ENCODE results near the gene KMT2D. TPM values are rescaled to one million over a fixed set of nuclear protein-coding genes. Genes with fewer than 3 reads are reported as not detected.

KMT2D gene
- total RNA-seq, 1 donor from 2014 or later: 106 TPM

DNA sequence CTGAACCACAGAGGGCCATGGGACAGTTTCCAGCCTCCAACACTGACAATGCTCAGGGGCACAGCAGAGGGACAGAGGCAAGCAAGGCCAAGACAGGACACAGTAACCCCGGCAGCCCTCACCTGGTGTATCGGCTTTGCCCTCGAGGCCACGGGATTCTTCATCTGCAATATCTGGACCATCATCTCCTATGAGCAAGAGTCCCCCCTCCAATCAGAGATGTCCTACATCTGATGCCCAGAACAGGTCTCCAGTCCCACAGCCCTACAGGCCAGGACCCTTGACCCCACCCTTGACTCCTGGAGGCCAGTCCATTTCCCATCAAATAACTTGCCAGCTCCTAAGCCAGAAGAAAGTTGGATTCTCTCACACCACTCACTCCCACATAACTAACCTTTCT, 17.4 kb downstream of the KMT2D start:
- no peak overlapping the region for H3K4me3 ChIP-seq
- peaks cover 99 to 100% of the 10 kb centered on the region in 2 donors for H3K36me3 ChIP-seq
- no peaks in the 10 kb centered on the region for H3K27me3 ChIP-seq
- TF ChIP-seq, protein P1, sequence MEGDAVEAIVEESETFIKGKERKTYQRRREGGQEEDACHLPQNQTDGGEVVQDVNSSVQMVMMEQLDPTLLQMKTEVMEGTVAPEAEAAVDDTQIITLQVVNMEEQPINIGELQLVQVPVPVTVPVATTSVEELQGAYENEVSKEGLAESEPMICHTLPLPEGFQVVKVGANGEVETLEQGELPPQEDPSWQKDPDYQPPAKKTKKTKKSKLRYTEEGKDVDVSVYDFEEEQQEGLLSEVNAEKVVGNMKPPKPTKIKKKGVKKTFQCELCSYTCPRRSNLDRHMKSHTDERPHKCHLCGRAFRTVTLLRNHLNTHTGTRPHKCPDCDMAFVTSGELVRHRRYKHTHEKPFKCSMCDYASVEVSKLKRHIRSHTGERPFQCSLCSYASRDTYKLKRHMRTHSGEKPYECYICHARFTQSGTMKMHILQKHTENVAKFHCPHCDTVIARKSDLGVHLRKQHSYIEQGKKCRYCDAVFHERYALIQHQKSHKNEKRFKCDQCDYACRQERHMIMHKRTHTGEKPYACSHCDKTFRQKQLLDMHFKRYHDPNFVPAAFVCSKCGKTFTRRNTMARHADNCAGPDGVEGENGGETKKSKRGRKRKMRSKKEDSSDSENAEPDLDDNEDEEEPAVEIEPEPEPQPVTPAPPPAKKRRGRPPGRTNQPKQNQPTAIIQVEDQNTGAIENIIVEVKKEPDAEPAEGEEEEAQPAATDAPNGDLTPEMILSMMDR (IDR thresholded peaks at IDR 0.05): no peak
- no peaks in the 10 kb centered on the region for H3K4me1 ChIP-seq
- DNase-seq (ENCODE audit: low spot score in 2 of 2): no peak
- intact Hi-C loops (cut with DNase I): no loop called here
- H3K27ac ChIP-seq: no peak overlapping the region
- H3K9me3 ChIP-seq: no peaks in the 10 kb centered on the region

DNA sequence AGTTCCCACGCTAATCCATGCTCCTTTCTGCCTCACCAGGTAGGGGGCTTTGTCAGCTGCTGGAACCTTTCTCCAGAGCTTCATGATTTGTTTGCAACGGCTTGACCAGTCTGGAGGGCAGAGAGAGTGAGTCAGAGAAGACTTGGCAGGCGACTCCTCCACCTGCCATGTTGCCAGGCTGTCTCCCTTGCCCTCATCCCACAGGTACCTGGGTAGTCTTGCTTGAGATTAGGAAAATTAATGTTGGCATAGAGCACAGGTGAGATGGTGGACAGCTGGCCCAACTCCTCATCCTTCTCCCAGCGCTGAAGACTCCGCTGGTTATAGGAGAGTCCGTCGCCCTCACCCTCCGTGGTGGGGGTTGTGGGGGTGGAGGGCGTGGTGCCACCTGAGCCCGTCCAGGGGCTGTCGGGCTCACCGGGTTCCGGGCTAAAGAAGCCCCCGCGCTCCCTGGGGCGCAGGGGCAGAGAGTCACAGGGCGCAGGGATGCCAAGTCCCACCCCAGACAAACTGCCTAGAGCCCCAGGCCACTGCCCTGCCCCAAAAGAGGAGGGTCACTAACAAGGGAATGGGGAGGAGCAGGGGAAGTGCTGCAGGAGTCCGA, 18.6 kb downstream of the KMT2D start:
- Histone ChIP-seq H3K36me3 (peaks cover 99 to 100% of the 10 kb centered on the region in 2 donors), H3K9me3 (no peaks in the 10 kb centered on the region), H3K27ac (no peak overlapping the region), H3K4me1 (no peaks in the 10 kb centered on the region), H3K27me3 (no peaks in the 10 kb centered on the region), H3K4me3 (no peak overlapping the region)
- TF ChIP-seq, protein P1 (IDR thresholded peaks at IDR 0.05): no peak
- DNase-seq (ENCODE audit: low spot score in 2 of 2): no peak
- intact Hi-C loops (cut with DNase I): no loop called here

DNA sequence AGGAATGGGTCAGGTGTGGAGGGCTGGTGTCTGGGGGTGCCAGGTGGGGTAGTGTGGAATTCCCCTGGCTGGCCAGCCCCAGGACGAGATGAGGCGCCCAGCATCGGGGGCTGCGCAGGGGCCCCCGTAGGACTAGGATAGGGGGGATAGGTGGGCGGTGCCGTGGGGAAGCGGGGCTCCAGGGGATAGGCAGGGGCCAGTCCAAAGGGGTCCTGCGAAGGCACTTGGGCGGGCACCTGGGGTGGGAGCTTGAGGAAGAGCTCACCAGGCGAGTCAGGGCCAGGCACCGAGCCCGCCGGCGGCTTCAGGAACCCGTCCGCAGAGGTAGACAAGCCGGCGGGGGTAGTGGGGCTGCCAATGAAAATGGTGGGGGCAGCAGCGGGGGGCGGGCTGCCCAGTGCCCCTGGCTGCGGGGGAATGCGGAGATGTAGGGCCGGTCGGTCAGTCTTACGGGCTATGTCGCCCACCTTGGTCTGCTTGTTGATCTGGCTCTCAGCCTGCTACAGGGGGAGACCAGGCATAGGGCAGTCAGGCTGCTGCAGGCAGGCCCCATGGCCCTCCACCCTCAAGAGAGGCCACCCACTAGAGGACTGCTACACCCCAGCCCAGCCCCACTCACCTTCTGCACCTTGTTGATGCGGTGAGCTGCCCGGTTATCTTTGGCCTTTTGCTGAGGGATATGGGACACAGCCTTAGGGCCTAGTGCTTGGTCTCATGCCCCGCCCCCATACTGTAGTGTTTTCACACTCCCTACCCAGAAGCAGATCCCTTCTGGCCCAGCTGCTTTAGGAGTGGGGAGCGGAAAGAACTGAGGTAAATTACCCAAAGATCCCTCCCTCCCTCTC, 19.3 kb downstream of the KMT2D start:
- TF ChIP-seq, protein P1 (IDR thresholded peaks at IDR 0.05): no peak
- Histone ChIP-seq H3K27ac (no peak overlapping the region), H3K27me3 (no peaks in the 10 kb centered on the region), H3K9me3 (no peaks in the 10 kb centered on the region), H3K36me3 (peaks cover 98 to 99% of the 10 kb centered on the region in 2 donors), H3K4me3 (no peak overlapping the region), H3K4me1 (no peaks in the 10 kb centered on the region)
- intact Hi-C loops (cut with DNase I): no loop called here
- DNase-seq (ENCODE audit: low spot score in 2 of 2): no peak

DNA sequence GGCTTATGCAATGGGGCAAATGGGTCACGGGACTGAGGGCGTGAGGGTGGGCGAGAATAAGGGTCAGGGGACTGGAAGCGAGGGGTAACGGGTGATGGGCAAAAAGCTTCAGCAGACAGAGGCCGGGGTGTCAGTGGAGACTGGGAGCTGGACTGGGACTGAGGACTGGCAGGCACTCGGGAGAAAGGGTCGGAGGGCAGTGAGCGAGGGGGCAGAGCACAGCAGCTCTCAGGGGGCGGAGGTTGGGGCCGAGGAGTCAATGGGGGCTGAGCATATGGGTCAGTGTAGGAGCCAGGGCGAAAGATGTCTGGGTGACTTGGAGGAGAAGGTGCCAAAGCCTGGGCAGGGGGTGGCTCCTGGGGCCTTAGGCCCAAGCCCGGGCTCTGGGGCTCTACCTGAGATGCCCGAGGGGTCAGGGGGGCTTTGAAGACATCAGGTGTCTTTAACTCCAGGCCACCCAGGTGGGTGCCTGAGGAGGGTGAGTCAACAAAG, 20.2 kb downstream of the KMT2D start:
- no peaks in the 10 kb centered on the region for H3K4me1 ChIP-seq
- no peak for DNase-seq (ENCODE audit: low spot score in 2 of 2)
- intact Hi-C loops (cut with DNase I): no loop called here
- TF ChIP-seq, protein P1 (IDR thresholded peaks at IDR 0.05): no peak
- no peaks in the 10 kb centered on the region for H3K9me3 ChIP-seq
- no peak overlapping the region for H3K4me3 ChIP-seq
- H3K27me3 ChIP-seq: no peaks in the 10 kb centered on the region
- peaks cover 95 to 96% of the 10 kb centered on the region in 2 donors for H3K36me3 ChIP-seq
- no peak overlapping the region for H3K27ac ChIP-seq

DNA sequence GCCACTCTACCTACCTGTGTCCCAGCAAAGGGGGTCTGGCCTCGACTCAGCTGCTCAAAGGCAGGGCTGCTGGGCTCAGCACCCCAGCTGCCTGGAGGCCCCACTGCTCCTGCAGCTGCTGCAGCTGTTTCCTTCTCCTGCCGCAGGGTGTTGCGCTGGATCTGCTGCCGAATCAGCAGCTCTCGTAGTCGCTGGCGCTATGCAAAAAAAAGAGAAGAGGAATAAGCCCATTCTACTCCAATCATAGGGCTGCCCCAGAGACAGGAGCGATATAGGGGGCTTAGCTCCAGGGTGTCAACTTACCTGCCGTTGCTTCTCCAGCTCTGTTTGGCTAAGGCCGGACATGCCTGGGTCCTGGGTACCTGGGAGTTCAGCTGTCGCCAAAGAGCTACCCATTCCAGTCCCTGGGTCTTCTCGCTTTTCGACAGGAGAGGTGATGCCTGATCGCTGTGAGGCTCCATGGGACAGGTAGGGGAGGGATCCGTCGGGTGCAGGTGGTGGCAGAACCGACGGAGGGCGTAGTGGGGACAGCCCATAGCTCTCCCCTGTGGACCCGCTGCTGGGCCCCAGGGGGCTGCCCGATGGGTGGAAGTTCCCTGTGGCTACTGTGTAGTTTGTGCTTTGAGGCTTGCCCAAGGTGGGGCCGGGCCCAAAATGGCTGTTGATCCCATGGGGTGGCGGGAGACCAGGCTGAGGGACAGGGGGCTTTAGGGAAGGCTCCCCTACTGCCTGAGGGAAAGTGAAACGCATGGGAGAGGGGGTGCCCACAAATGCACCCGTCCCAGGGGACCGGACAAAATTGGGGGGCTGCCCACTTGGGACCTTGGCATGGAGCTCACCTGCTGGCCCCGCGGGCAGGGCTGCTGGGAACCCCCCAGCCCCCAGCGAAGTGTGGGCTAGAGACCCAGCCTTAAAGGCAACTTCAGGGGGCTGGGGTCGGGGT, 20.9 kb downstream of the KMT2D start:
- Histone ChIP-seq H3K9me3 (no peaks in the 10 kb centered on the region), H3K27ac (no peak overlapping the region), H3K4me3 (no peak overlapping the region), H3K27me3 (no peaks in the 10 kb centered on the region), H3K4me1 (no peaks in the 10 kb centered on the region), H3K36me3 (peaks cover 94 to 96% of the 10 kb centered on the region in 2 donors)
- no peak for DNase-seq (ENCODE audit: low spot score in 2 of 2)
- intact Hi-C loops (cut with DNase I): no loop called here
- TF ChIP-seq, protein P1 (IDR thresholded peaks at IDR 0.05): no peak
